Ectodermal cell (in vitro differentiated cells): Measurements from ENCODE around the gene INSR.
"Not testable (repeated sequence)": the region's sequence is repeated elsewhere in the genome, so short reads cannot be mapped to it uniquely, and the experiment has no call there.

Source experiments
- H3K27ac ChIP-seq: 2 replicates; pipeline ENCODE4 v1.7.0; 2013; ENCODE audit warnings: mild to moderate bottlenecking, low read depth, low read length; ENCODE audit not compliant: insufficient read depth, poor library complexity, severe bottlenecking
- H3K27me3 ChIP-seq: 2 replicates; pipeline ENCODE4 v1.7.0; 2013; ENCODE audit warnings: mild to moderate bottlenecking, low read length; ENCODE audit not compliant: insufficient read depth, control insufficient read depth, poor library complexity, severe bottlenecking
- H3K36me3 ChIP-seq: one replicate; pipeline ENCODE4 v1.7.0; 2013; ENCODE audit warnings: low read length; ENCODE audit not compliant: control insufficient read depth, insufficient read depth
- H3K4me1 ChIP-seq: one replicate; pipeline ENCODE4 v1.7.0; 2013; ENCODE audit warnings: low read length; ENCODE audit not compliant: control insufficient read depth, insufficient read depth
- H3K4me3 ChIP-seq: 2 replicates; pipeline ENCODE4 v1.7.0; 2013; ENCODE audit warnings: low read depth, low read length, control low read depth; ENCODE audit not compliant: insufficient read depth
- H3K9me3 ChIP-seq: 2 replicates; pipeline ENCODE4 v1.7.0; 2013; ENCODE audit warnings: mild to moderate bottlenecking, low read length, moderate library complexity; ENCODE audit not compliant: control insufficient read depth
- WGBS, 2 experiments: methylation state at CpG; one replicate each; pipeline ENCODE4 v1.1.7; 2013; ENCODE audit warnings: missing lambda C conversion rate in 2 of 2; 5-methylcytosine and 5-hydroxymethylcytosine counted together

The INSR gene

DNA sequence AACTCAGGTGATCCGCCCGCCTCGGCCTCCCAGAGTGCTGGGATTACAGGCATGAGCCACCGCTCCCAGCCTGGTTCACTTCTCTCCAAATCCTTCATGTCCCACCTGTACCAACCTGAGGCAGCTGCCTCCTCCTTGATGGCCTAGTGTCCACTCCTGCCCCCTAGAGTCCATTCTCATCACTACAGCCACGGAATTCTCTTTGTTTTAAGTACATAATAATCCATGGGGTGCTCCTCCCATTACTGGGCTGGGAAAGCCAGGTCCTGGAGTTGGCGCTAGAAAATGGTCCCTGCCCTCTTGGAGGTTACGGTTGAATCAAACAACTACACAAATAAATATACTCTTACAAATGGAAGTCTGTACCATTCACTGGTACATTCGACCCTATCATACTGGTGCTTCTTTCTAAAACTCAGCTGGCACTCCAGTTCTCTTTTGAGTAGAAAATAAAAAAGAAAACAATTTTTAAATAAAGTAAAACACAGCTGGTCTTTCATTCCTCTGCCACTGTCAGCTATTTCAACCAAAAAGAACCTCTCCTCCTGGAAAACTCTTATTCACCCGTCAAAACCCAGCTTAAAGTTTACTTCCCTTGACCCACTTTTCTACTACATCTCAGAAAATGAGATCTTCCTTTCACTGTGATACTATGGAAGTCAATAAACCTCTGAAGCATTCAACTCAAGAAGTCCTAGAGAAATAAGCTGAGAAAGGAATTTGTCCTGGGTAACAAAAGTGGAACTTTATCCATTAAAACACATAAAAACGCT lies 32.1 kb upstream of the INSR start:
- WGBS, 2 experiments: 73 to 75% methylated on average over 9 to 10 of the region's 10 CpGs
- no peaks in the 10 kb centered on the region for H3K36me3 ChIP-seq
- H3K4me3 ChIP-seq: no peak overlapping the region
- no peaks in the 10 kb centered on the region for H3K27me3 ChIP-seq
- H3K27ac ChIP-seq: no peak overlapping the region
- no peaks in the 10 kb centered on the region for H3K4me1 ChIP-seq
- H3K9me3 ChIP-seq: no peaks in the 10 kb centered on the region

- Histone ChIP-seq H3K4me1 (no peaks in the 10 kb centered on the region), H3K27me3 (no peaks in the 10 kb centered on the region), H3K27ac (no peak overlapping the region), H3K4me3 (no peak overlapping the region), H3K36me3 (no peaks in the 10 kb centered on the region), H3K9me3 (no peaks in the 10 kb centered on the region)
- WGBS, 2 experiments: 50% methylated on average over 2 of the region's 2 CpGs; no CpG with 5 or more reads in 1 of the 2 experiments
Observed at GRCh38 chr19:7318176-7318575, 24.0 kb upstream of the INSR start.

GRCh38 chr19:7312816-7313215 lies 18.6 kb upstream of the INSR start:
- no peak overlapping the region for H3K4me3 ChIP-seq
- H3K4me1 ChIP-seq: no peaks in the 10 kb centered on the region
- no peaks in the 10 kb centered on the region for H3K9me3 ChIP-seq
- no peaks in the 10 kb centered on the region for H3K27me3 ChIP-seq
- whole genome bisulfite sequencing, 2 experiments: 89 to 92% methylated on average over 7 of the region's 7 CpGs
- H3K27ac ChIP-seq: no peak overlapping the region
- H3K36me3 ChIP-seq: no peaks in the 10 kb centered on the region

DNA sequence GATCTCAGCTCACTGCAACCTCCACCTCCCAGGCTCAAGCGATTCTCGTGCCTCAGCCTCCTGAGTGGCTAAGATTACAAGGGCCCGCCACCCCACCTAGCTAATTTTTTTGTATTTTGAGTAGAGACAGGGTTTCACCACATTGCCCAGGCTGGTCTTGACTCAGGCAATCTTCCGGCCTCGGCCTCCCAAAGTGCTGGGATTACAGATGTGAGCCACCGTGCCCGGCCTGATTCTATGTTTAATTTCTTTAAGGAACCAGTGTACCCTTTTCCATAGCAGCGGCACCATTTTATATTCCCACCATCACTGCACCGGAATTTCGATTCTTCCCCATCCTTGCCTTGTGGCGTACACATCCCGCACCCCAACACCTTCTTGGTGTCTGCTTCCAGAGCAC lies 17.7 kb upstream of the INSR start:
- H3K27ac ChIP-seq: no peak overlapping the region
- no peaks in the 10 kb centered on the region for H3K36me3 ChIP-seq
- H3K4me1 ChIP-seq: no peaks in the 10 kb centered on the region
- no peak overlapping the region for H3K4me3 ChIP-seq
- no peaks in the 10 kb centered on the region for H3K9me3 ChIP-seq
- 94 to 97% methylated on average over 12 of the region's 12 CpGs for WGBS, 2 experiments
- H3K27me3 ChIP-seq: no peaks in the 10 kb centered on the region

- H3K36me3 ChIP-seq, H3K4me1 ChIP-seq, H3K4me3 ChIP-seq, H3K27me3 ChIP-seq, H3K9me3 ChIP-seq, H3K27ac ChIP-seq: not testable (repeated sequence)
- 84% methylated on average over 9 of the region's 9 CpGs for WGBS, 2 experiments
Observed at GRCh38 chr19:7308327-7308726, 14.1 kb upstream of the INSR start.

- H3K27ac ChIP-seq: no peak overlapping the region
- H3K4me3 ChIP-seq: no peak overlapping the region
- no peaks in the 10 kb centered on the region for H3K9me3 ChIP-seq
- WGBS, 2 experiments: 90 to 93% methylated on average over 7 of the region's 7 CpGs
- no peaks in the 10 kb centered on the region for H3K27me3 ChIP-seq
- no peaks in the 10 kb centered on the region for H3K4me1 ChIP-seq
- H3K36me3 ChIP-seq: no peaks in the 10 kb centered on the region
Observed at GRCh38 chr19:7307590-7308218, 13.5 kb upstream of the INSR start.

- Histone ChIP-seq H3K9me3 (no peaks in the 10 kb centered on the region), H3K36me3 (no peaks in the 10 kb centered on the region), H3K4me1 (no peaks in the 10 kb centered on the region), H3K27me3 (no peaks in the 10 kb centered on the region), H3K27ac (no peak overlapping the region), H3K4me3 (no peak overlapping the region)
- WGBS, 2 experiments: 89 to 90% methylated on average over 9 of the region's 9 CpGs
Observed at GRCh38 chr19:7304200-7304599, 10.0 kb upstream of the INSR start.

- no peak overlapping the region for H3K4me3 ChIP-seq
- 92 to 93% methylated on average over 3 to 4 of the region's 4 CpGs for WGBS, 2 experiments
- no peaks in the 10 kb centered on the region for H3K27me3 ChIP-seq
- no peaks in the 10 kb centered on the region for H3K36me3 ChIP-seq
- no peaks in the 10 kb centered on the region for H3K9me3 ChIP-seq
- H3K4me1 ChIP-seq: no peaks in the 10 kb centered on the region
- no peak overlapping the region for H3K27ac ChIP-seq
Observed at GRCh38 chr19:7303470-7303869, 9.3 kb upstream of the INSR start.

GRCh38 chr19:7301525-7301924 lies 7.3 kb upstream of the INSR start:
- Histone ChIP-seq H3K9me3 (no peaks in the 10 kb centered on the region), H3K27me3 (peaks cover 4% of the 10 kb centered on the region), H3K4me1 (no peaks in the 10 kb centered on the region), H3K4me3 (no peak overlapping the region), H3K27ac (no peak overlapping the region), H3K36me3 (no peaks in the 10 kb centered on the region)
- 87 to 97% methylated on average over 5 of the region's 5 CpGs for WGBS, 2 experiments

DNA sequence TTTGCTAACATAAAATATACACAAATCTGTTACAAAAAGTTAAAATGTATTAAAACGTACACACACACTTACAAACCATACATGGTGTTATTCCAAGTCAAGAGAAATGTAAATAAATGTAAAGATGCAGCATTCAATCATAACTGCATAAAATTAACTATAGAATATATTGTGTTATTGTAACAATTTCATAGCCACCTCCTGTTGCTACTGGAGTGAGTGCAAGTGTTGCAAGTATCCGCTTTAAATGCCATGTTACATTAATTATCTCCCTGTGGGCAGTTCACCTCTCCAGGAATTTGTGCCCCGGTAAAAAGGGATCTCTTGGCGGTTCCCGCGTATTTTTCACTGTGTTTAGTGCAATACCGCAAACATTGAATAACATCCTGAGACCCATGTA lies 3.5 kb upstream of the INSR start:
- Histone ChIP-seq H3K27ac (no peak overlapping the region), H3K9me3 (no peaks in the 10 kb centered on the region), H3K27me3 (peaks cover 25% of the 10 kb centered on the region), H3K4me3 (no peak overlapping the region), H3K4me1 (no peaks in the 10 kb centered on the region), H3K36me3 (no peaks in the 10 kb centered on the region)
- 86 to 87% methylated on average over 6 of the region's 7 CpGs for WGBS, 2 experiments
